ENCODE measurements around the gene ANTXR2. TPM values are rescaled to one million over a fixed set of nuclear protein-coding genes. Genes with fewer than 3 reads are reported as not detected.

ANTXR2 gene
- total and polyA plus RNA-seq, 9 of the 15 experiments (the other 6 are each of a cell fraction or from before 2014, with no cell fraction given) = 10.1 to 83.8 (median 60.3) TPM

GRCh38 chr4:80099671-80100070 lies 26.6 kb upstream of the ANTXR2 start (continued):
- TF ChIP-seq CBX1 (IDR thresholded peaks at IDR 0.05; ENCODE audit: low read depth) = no peak
- no peak for TF ChIP-seq ZNF197 (CRISPR knock-in tag; IDR thresholded peaks at IDR 0.05; ENCODE audit: low read depth)
- TF ChIP-seq TFE3 (CRISPR knock-in tag; IDR thresholded peaks at IDR 0.05) = no peak
- TF ChIP-seq ZC3H4 (CRISPR knock-in tag; IDR thresholded peaks at IDR 0.05; ENCODE audit: borderline replicate concordance) = no peak
- TF ChIP-seq RBM34 (IDR thresholded peaks at IDR 0.05; ENCODE audit: borderline replicate concordance, insufficient read depth, low read length) = no peak
- no peak for TF ChIP-seq LCOR (CRISPR knock-in tag; IDR thresholded peaks at IDR 0.05)
- no peak for TF ChIP-seq BRD9 (IDR thresholded peaks at IDR 0.05; ENCODE audit: low read depth, partially characterized antibody)
- TF ChIP-seq TSHZ1 (CRISPR knock-in tag; IDR thresholded peaks at IDR 0.05) = no peak
- no peak for TF ChIP-seq ZNF740 (CRISPR knock-in tag; IDR thresholded peaks at IDR 0.05)
- TF ChIP-seq ZNF740 (tag; IDR thresholded peaks at IDR 0.05) = no peak
- no peak for TF ChIP-seq SAFB (IDR thresholded peaks at IDR 0.05; ENCODE audit: borderline replicate concordance, low read depth, low read length)
- no peak for TF ChIP-seq GABPB2 (CRISPR knock-in tag; conservative IDR thresholded peaks at IDR 0.05)
- no peak for TF ChIP-seq ZNF780A (CRISPR knock-in tag; IDR thresholded peaks at IDR 0.05)
- no peak for TF ChIP-seq HDAC2 (IDR thresholded peaks at IDR 0.05)
- TF ChIP-seq HNRNPL (IDR thresholded peaks at IDR 0.05; ENCODE audit: low read depth, low read length) = no peak
- TF ChIP-seq KLF13 (tag; IDR thresholded peaks at IDR 0.05; ENCODE audit: borderline replicate concordance, low read depth) = no peak

Data from K562 (cell line).